Measurements from ENCODE around the gene RHOH. TPM values are rescaled to one million over a fixed set of nuclear protein-coding genes. Genes with fewer than 3 reads are reported as not detected.

The RHOH gene
- total and polyA plus RNA-seq, 9 of the 15 experiments (the other 6 are each of a cell fraction or from before 2014, with no cell fraction given), result 14.3 to 37.7 (median 23.2) TPM

DNA sequence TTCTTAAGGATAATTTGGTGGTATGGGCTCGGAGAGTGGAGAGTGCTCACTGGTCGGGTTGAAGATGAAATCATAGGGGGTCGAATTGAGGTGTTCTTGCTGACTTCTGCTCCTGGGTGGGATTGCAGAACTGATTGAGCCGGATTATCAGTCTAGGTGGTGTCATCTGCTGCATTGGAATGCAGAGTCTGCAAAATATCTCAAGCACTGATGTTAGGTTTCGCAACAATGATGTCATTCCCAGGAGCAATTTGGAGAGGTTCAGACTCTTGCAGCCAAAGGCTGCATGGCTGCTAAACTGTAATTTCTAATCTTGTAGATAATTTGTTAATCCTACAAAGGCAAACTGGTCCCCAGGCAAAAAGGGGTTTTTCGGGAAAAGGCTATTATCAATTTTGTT is 67.7 kb downstream of the RHOH start (continued):
- TF ChIP-seq MGA (IDR thresholded peaks at IDR 0.05), result no peak
- no peak for TF ChIP-seq FOXM1 (IDR thresholded peaks at IDR 0.05; ENCODE audit: low read depth)
- no peak for TF ChIP-seq FOXM1 (CRISPR knock-in tag; IDR thresholded peaks at IDR 0.05; ENCODE audit: low read depth)
- TF ChIP-seq ZZZ3 (IDR thresholded peaks at IDR 0.05), result no peak
- no peak for TF ChIP-seq SMARCC2 (IDR thresholded peaks at IDR 0.05; ENCODE audit: low read depth)
- TF ChIP-seq ZBTB8A (IDR thresholded peaks at IDR 0.05; ENCODE audit: partially characterized antibody), result no peak
- TF ChIP-seq ZNF316 (IDR thresholded peaks at IDR 0.05), result peak; percentile 54
- no peak for TF ChIP-seq GABPB2 (CRISPR knock-in tag; conservative IDR thresholded peaks at IDR 0.05)
- TF ChIP-seq CC2D1A (IDR thresholded peaks at IDR 0.05), result no peak
- TF ChIP-seq, protein P1, sequence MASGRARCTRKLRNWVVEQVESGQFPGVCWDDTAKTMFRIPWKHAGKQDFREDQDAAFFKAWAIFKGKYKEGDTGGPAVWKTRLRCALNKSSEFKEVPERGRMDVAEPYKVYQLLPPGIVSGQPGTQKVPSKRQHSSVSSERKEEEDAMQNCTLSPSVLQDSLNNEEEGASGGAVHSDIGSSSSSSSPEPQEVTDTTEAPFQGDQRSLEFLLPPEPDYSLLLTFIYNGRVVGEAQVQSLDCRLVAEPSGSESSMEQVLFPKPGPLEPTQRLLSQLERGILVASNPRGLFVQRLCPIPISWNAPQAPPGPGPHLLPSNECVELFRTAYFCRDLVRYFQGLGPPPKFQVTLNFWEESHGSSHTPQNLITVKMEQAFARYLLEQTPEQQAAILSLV (tag; IDR thresholded peaks at IDR 0.05), result 0 out of 2 replicates have a peak, but pooled peaks have one; percentile 19
- no peak for TF ChIP-seq PHF8 (IDR thresholded peaks at IDR 0.05; ENCODE audit: borderline replicate concordance, low read length)
- TF ChIP-seq, protein P2, sequence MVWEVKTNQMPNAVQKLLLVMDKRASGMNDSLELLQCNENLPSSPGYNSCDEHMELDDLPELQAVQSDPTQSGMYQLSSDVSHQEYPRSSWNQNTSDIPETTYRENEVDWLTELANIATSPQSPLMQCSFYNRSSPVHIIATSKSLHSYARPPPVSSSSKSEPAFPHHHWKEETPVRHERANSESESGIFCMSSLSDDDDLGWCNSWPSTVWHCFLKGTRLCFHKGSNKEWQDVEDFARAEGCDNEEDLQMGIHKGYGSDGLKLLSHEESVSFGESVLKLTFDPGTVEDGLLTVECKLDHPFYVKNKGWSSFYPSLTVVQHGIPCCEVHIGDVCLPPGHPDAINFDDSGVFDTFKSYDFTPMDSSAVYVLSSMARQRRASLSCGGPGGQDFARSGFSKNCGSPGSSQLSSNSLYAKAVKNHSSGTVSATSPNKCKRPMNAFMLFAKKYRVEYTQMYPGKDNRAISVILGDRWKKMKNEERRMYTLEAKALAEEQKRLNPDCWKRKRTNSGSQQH (CRISPR knock-in tag; IDR thresholded peaks at IDR 0.05), result no peak
- no peak for TF ChIP-seq ZNF766 (CRISPR knock-in tag; conservative IDR thresholded peaks at IDR 0.05)
- TF ChIP-seq TCF7 (IDR thresholded peaks at IDR 0.05; ENCODE audit: borderline replicate concordance), result no peak
- no peak for TF ChIP-seq ZFP1 (CRISPR knock-in tag; IDR thresholded peaks at IDR 0.05)
- no peak for TF ChIP-seq ZNF41 (CRISPR knock-in tag; conservative IDR thresholded peaks at IDR 0.05)
- TF ChIP-seq ZEB2 (IDR thresholded peaks at IDR 0.05), result 0 out of 2 replicates have a peak, but pooled peaks have one; percentile 21
- TF ChIP-seq PHB2 (IDR thresholded peaks at IDR 0.05; ENCODE audit: low read depth), result no peak

All from K562 (cell line).